H9 (cell line): ENCODE data around the gene TRAF5. TPM values are rescaled to one million over a fixed set of nuclear protein-coding genes. Genes with fewer than 3 reads are reported as not detected.

Experiments used
- DNase-seq: peaks from one replicate; pipeline ENCODE4 v3.0.0-alpha.2; 2017
- H2AFZ ChIP-seq: one replicate; pipeline ENCODE4 v1.6.1; 2013; ENCODE audit warnings: mild to moderate bottlenecking, low read length, control low read depth, moderate library complexity
- H2AK5ac ChIP-seq: 2 replicates; pipeline ENCODE4 v1.6.1; 2013; ENCODE audit warnings: low read length, control low read depth, mixed read lengths; ENCODE audit not compliant: insufficient read length
- H2BK120ac ChIP-seq: one replicate; pipeline ENCODE4 v1.6.1; 2013; ENCODE audit warnings: low read depth, mild to moderate bottlenecking, low read length, control low read depth, inconsistent platforms; ENCODE audit not compliant: poor library complexity, severe bottlenecking
- H2BK12ac ChIP-seq: 2 replicates; pipeline ENCODE4 v1.6.1; 2013; ENCODE audit warnings: low read length, control low read depth, mixed read lengths, low read depth; ENCODE audit not compliant: insufficient read length
- H2BK15ac ChIP-seq: 2 replicates; pipeline ENCODE4 v1.6.1; 2013; ENCODE audit warnings: low read depth, low read length, control low read depth
- H2BK20ac ChIP-seq: one replicate; pipeline ENCODE4 v1.6.1; 2013; ENCODE audit warnings: low read depth, mild to moderate bottlenecking, low read length, control low read depth, inconsistent platforms; ENCODE audit not compliant: poor library complexity, severe bottlenecking
- H2BK5ac ChIP-seq: 2 replicates; pipeline ENCODE4 v1.6.1; 2013; ENCODE audit warnings: low read length, control low read depth, mixed read lengths; ENCODE audit not compliant: insufficient read length
- H3K14ac ChIP-seq: 2 replicates; pipeline ENCODE4 v1.6.1; 2013; ENCODE audit warnings: low read length, control low read depth; ENCODE audit not compliant: insufficient read depth
- H3K18ac ChIP-seq: 2 replicates; pipeline ENCODE4 v1.6.1; 2013; ENCODE audit warnings: low read depth, mild to moderate bottlenecking, mixed read lengths, low read length, control low read depth; ENCODE audit not compliant: insufficient read length
- H3K23ac ChIP-seq: 2 replicates; pipeline ENCODE4 v1.6.1; 2013; ENCODE audit warnings: low read length, control low read depth, mixed read lengths, low read depth; ENCODE audit not compliant: insufficient read length
- H3K23me2 ChIP-seq: 2 replicates; pipeline ENCODE4 v1.6.1; 2013; ENCODE audit warnings: low read depth, mild to moderate bottlenecking, mixed read lengths, low read length, control low read depth; ENCODE audit not compliant: insufficient read length, poor library complexity, severe bottlenecking
- H3K27ac ChIP-seq: 2 replicates; pipeline ENCODE4 v1.5.1; 2013; ENCODE audit warnings: low read length, control low read depth, mixed read lengths, low read depth; ENCODE audit not compliant: insufficient read length
- H3K27me3 ChIP-seq: 2 replicates; pipeline ENCODE4 v1.6.1; 2013; ENCODE audit warnings: low read length, control low read depth, inconsistent platforms; ENCODE audit not compliant: insufficient read depth
- H3K4ac ChIP-seq: 2 replicates; pipeline ENCODE4 v1.6.1; 2013; ENCODE audit warnings: low read depth, mild to moderate bottlenecking, control low read depth, inconsistent platforms, low read length, moderate library complexity
- H3K4me1 ChIP-seq: 2 replicates; pipeline ENCODE4 v1.6.1; 2013; ENCODE audit warnings: low read length, control low read depth, inconsistent platforms; ENCODE audit not compliant: insufficient read depth
- H3K4me2 ChIP-seq: 2 replicates; pipeline ENCODE4 v1.6.1; 2013; ENCODE audit warnings: low read length, control low read depth, mixed read lengths; ENCODE audit not compliant: insufficient read length, insufficient read depth
- H3K56ac ChIP-seq: 2 replicates; pipeline ENCODE4 v1.6.1; 2013; ENCODE audit warnings: low read depth, mild to moderate bottlenecking, mixed read lengths, low read length, control low read depth; ENCODE audit not compliant: insufficient read length
- H3K79me1 ChIP-seq: 2 replicates; pipeline ENCODE4 v1.6.1; 2013; ENCODE audit warnings: low read depth, mild to moderate bottlenecking, moderate library complexity, low read length, control low read depth, inconsistent platforms; ENCODE audit not compliant: insufficient read depth, poor library complexity, severe bottlenecking
- H3K79me2 ChIP-seq: 2 replicates; pipeline ENCODE4 v1.6.1; 2013; ENCODE audit warnings: low read length, control low read depth, inconsistent platforms; ENCODE audit not compliant: insufficient read depth
- H3K9ac ChIP-seq: 2 replicates; pipeline ENCODE4 v1.6.1; 2013; ENCODE audit warnings: low read length, control low read depth, mixed read lengths; ENCODE audit not compliant: insufficient read length; ENCODE audit errors: extremely low read depth
- H3K9me3 ChIP-seq: one replicate; pipeline ENCODE4 v1.6.1; 2013; ENCODE audit warnings: low read depth, low read length, inconsistent platforms; ENCODE audit not compliant: control insufficient read depth
- H3T11ph ChIP-seq: one replicate; pipeline ENCODE4 v1.6.1; 2013; ENCODE audit warnings: mild to moderate bottlenecking, low read length, control low read depth, inconsistent platforms
- H4K20me1 ChIP-seq: one replicate; pipeline ENCODE4 v1.6.1; 2013; ENCODE audit not compliant: control insufficient read depth, insufficient read length, insufficient read depth
- H4K5ac ChIP-seq: 2 replicates; pipeline ENCODE4 v1.6.1; 2013; ENCODE audit warnings: low read depth, mild to moderate bottlenecking, mixed read lengths, low read length, control low read depth; ENCODE audit not compliant: insufficient read length
- H4K8ac ChIP-seq: replicated peaks from 2 replicates; pipeline ENCODE4 v1.6.1; 2013; ENCODE audit warnings: low read length, control low read depth, mixed read lengths, low read depth; ENCODE audit not compliant: insufficient read length
- H4K91ac ChIP-seq: 2 replicates; pipeline ENCODE4 v1.6.1; 2013; ENCODE audit warnings: low read depth, mild to moderate bottlenecking, moderate library complexity, mixed read lengths, low read length, control low read depth; ENCODE audit not compliant: insufficient read length
- H3K27ac Mint-ChIP-seq, 3 experiments: 2 replicates in 2 of 3; 3 replicates in 1 of 3; pipeline ENCODE4 v1.8.0; 2020 to 2021; ENCODE audit warnings: mixed read lengths in 3 of 3, mild to moderate bottlenecking in 1 of 3, moderate library complexity in 1 of 3
- H3K27me3 Mint-ChIP-seq: 2 replicates; pipeline ENCODE4 v1.8.0; 2021; ENCODE audit warnings: low read depth, mild to moderate bottlenecking, moderate library complexity, mixed read lengths
- H3K36me3 Mint-ChIP-seq, 3 experiments: 2 replicates in 2 of 3; 3 replicates in 1 of 3; pipeline ENCODE4 v1.8.0; 2020 to 2021; ENCODE audit warnings: low read depth in 3 of 3, mixed read lengths in 3 of 3; ENCODE audit not compliant: insufficient read depth in 1 of 3
- H3K4me1 Mint-ChIP-seq, 2 experiments: 2 replicates each; pipeline ENCODE4 v1.8.0; 2020; ENCODE audit warnings: mixed read lengths in 2 of 2
- H3K4me3 Mint-ChIP-seq, 2 experiments: 2 replicates in 1 of 2; 3 replicates in 1 of 2; pipeline ENCODE4 v1.8.0; 2020 to 2021; ENCODE audit warnings: mild to moderate bottlenecking in 2 of 2, mixed read lengths in 2 of 2, moderate library complexity in 1 of 2
- H3K9me3 Mint-ChIP-seq, 2 experiments: 2 replicates in 1 of 2; 3 replicates in 1 of 2; pipeline ENCODE4 v1.8.0; 2020; ENCODE audit warnings: mild to moderate bottlenecking in 2 of 2, mixed read lengths in 2 of 2, moderate library complexity in 1 of 2
- WGBS: extraction: QIAGEN DNeasy Blood & Tissue Kit; methylation state at CpG from one replicate; pipeline ENCODE4 v1.1.7; 2013; ENCODE audit warnings: missing lambda C conversion rate, low lambda C conversion rate, mixed read lengths; ENCODE audit not compliant: insufficient read length; ENCODE audit errors: extremely low coverage; 5-methylcytosine and 5-hydroxymethylcytosine counted together
- total RNA-seq: library from RNA; stranded (reverse); gene quantifications from 2 replicates; pipeline ENCODE4 v1.2.1, GENCODE V29; 2021
- TF ChIP-seq, protein P1 (sequence below): fragments of 200-600 bp; sonication (generic); conservative IDR thresholded peaks from 3 replicates; pipeline ENCODE4 v1.8.0; 2021; ENCODE audit warnings: antibody characterized with exemption, mild to moderate bottlenecking

TRAF5 gene
- total RNA-seq, 1 experiment from 2014 or later, result 19.1 TPM

- Histone ChIP-seq H4K5ac (no peak overlapping the region), H3K9me3 (no peaks in the 10 kb centered on the region), H2AFZ (no peak overlapping the region), H3K27ac (no peak overlapping the region), H3K23ac (no peak overlapping the region), H4K20me1 (no peaks in the 10 kb centered on the region), H2BK5ac (no peak overlapping the region), H3K18ac (no peak overlapping the region), H3K27me3 (no peaks in the 10 kb centered on the region; the same call in 1 of the 2 replicates), H4K91ac (no peak overlapping the region), H4K8ac (no peak overlapping the region), H3K4me1 (peaks cover 5% of the 10 kb centered on the region; the same call in 1 of the 2 replicates), H2BK15ac (no peak overlapping the region), H3T11ph (no peak overlapping the region), H3K79me2 (no peaks in the 10 kb centered on the region; the same call in 1 of the 2 replicates), H2BK120ac (no peak overlapping the region), H3K23me2 (peaks cover 4% of the 10 kb centered on the region), H3K56ac (no peak overlapping the region), H3K79me1 (no peaks in the 10 kb centered on the region), H2BK20ac (no peak overlapping the region), H3K4ac (no peak overlapping the region), H3K14ac (no peak overlapping the region), H3K4me2 (no peak overlapping the region), H3K9ac (no peak overlapping the region), H2AK5ac (no peak overlapping the region), H2BK12ac (no peak overlapping the region)
- no peak for DNase-seq
- H3K4me1 Mint-ChIP-seq, result peaks cover 23 to 29% of the 10 kb centered on the region in 2 experiments
- H3K4me3 Mint-ChIP-seq, result no peak overlapping the region
- TF ChIP-seq, protein P1, sequence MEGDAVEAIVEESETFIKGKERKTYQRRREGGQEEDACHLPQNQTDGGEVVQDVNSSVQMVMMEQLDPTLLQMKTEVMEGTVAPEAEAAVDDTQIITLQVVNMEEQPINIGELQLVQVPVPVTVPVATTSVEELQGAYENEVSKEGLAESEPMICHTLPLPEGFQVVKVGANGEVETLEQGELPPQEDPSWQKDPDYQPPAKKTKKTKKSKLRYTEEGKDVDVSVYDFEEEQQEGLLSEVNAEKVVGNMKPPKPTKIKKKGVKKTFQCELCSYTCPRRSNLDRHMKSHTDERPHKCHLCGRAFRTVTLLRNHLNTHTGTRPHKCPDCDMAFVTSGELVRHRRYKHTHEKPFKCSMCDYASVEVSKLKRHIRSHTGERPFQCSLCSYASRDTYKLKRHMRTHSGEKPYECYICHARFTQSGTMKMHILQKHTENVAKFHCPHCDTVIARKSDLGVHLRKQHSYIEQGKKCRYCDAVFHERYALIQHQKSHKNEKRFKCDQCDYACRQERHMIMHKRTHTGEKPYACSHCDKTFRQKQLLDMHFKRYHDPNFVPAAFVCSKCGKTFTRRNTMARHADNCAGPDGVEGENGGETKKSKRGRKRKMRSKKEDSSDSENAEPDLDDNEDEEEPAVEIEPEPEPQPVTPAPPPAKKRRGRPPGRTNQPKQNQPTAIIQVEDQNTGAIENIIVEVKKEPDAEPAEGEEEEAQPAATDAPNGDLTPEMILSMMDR, result no peak
- peaks cover 0 to 9% (median 2%) of the 10 kb centered on the region in 3 experiments; a peak in 5 of 7 replicates for H3K36me3 Mint-ChIP-seq
- H3K27me3 Mint-ChIP-seq, result peaks cover 7% of the 10 kb centered on the region
- WGBS, result no CpG with 5 or more reads among the region's 2 CpGs
- H3K9me3 Mint-ChIP-seq, result 0 out of 5 replicates have a peak, but pooled peaks cover 0 to 1% of the 10 kb centered on the region in 2 experiments
- H3K27ac Mint-ChIP-seq, result no peak overlapping the region
Observed at GRCh38 chr1:211420389-211420788, 93.8 kb downstream of the TRAF5 start.
